Mesendoderm (in vitro differentiated cells): ENCODE measurements around the gene SUMF1.
A peak's percentile ranks its signal among the peaks of the same experiment; 100 is the strongest.

ENCODE experiments used
- DNase-seq: peaks from one replicate; pipeline ENCODE4 v3.0.0; 2013
- H2AK5ac ChIP-seq: 2 replicates; pipeline ENCODE4 v1.6.1; 2013; ENCODE audit warnings: low read length, inconsistent platforms
- H2BK120ac ChIP-seq: 2 replicates; pipeline ENCODE4 v1.6.1; 2013; ENCODE audit warnings: low read depth, mild to moderate bottlenecking, low read length, moderate library complexity, mixed read lengths
- H2BK15ac ChIP-seq: replicated peaks from 2 replicates; pipeline ENCODE4 v1.6.1; 2013; ENCODE audit warnings: low read depth, mild to moderate bottlenecking, moderate library complexity
- H2BK5ac ChIP-seq: 2 replicates; pipeline ENCODE4 v1.6.1; 2013; ENCODE audit warnings: low read length, inconsistent platforms
- H3K18ac ChIP-seq: 2 replicates; pipeline ENCODE4 v1.6.1; 2013; ENCODE audit warnings: mild to moderate bottlenecking, low read length, mixed read lengths
- H3K23ac ChIP-seq: one replicate; pipeline ENCODE4 v1.6.1; 2013; ENCODE audit warnings: low read length
- H3K27ac ChIP-seq: 2 replicates; pipeline ENCODE4 v1.5.1; 2013; ENCODE audit warnings: low read depth, mild to moderate bottlenecking, inconsistent platforms, low read length, moderate library complexity
- H3K27me3 ChIP-seq: 2 replicates; pipeline ENCODE4 v1.6.1; 2013; ENCODE audit warnings: low read length, control low read depth, mild to moderate bottlenecking, inconsistent platforms; ENCODE audit not compliant: insufficient read depth, poor library complexity
- H3K36me3 ChIP-seq: 2 replicates; pipeline ENCODE4 v1.6.1; 2013; ENCODE audit warnings: low read length, inconsistent platforms; ENCODE audit not compliant: control insufficient read depth, insufficient read depth
- H3K4ac ChIP-seq: one replicate; pipeline ENCODE4 v1.6.1; 2013; ENCODE audit warnings: low read depth, mild to moderate bottlenecking, low read length, moderate library complexity
- H3K4me1 ChIP-seq: 2 replicates; pipeline ENCODE4 v1.6.1; 2013; ENCODE audit warnings: low read depth, low read length, inconsistent platforms; ENCODE audit not compliant: control insufficient read depth
- H3K4me2 ChIP-seq: 2 replicates; pipeline ENCODE4 v1.6.1; 2013; ENCODE audit warnings: low read length
- H3K4me3 ChIP-seq: 2 replicates; pipeline ENCODE4 v1.5.1; 2013; ENCODE audit warnings: mild to moderate bottlenecking, low read length
- H3K56ac ChIP-seq: one replicate; pipeline ENCODE4 v1.6.1; 2013; ENCODE audit warnings: low read length
- H3K79me1 ChIP-seq: 2 replicates; pipeline ENCODE4 v1.6.1; 2013; ENCODE audit warnings: low read length, inconsistent platforms
- H3K79me2 ChIP-seq: 2 replicates; pipeline ENCODE4 v1.6.1; 2013; ENCODE audit warnings: mild to moderate bottlenecking, low read length; ENCODE audit not compliant: control insufficient read depth, insufficient read depth
- H3K9ac ChIP-seq: 2 replicates; pipeline ENCODE4 v1.6.1; 2013; ENCODE audit warnings: low read length, inconsistent platforms
- H4K5ac ChIP-seq: one replicate; pipeline ENCODE4 v1.6.1; 2013; ENCODE audit warnings: low read length
- H4K8ac ChIP-seq: one replicate; pipeline ENCODE4 v1.6.1; 2013; ENCODE audit warnings: low read depth, mild to moderate bottlenecking, control low read depth, low read length, moderate library complexity
- WGBS: extraction: QIAGEN DNeasy Blood & Tissue Kit; methylation state at CpG from one replicate; pipeline ENCODE4 v1.1.7; 2013; ENCODE audit warnings: low lambda C conversion rate, missing lambda C conversion rate; ENCODE audit not compliant: insufficient coverage; ENCODE audit errors: extremely low coverage; 5-methylcytosine and 5-hydroxymethylcytosine counted together

SUMF1 gene

DNA sequence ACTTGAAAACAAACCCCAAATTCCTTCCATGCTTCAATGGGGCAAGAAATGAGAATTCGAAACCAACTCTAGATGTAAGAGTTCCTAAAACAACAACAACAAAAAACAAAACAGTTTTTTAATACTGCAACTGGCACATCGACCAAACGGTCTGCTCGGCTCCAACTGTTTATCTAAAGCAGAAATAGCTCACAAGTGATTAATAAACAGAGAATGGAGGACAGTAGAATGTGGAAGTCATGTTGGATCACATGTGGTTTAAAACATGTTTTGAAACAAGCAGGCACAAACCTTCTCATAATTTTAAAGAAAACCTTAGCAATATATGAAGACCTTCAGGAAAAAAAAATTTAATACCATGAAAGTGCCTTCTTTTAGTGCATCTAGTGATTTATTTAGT, 108.8 kb downstream of the SUMF1 start:
- Histone ChIP-seq H3K27me3 (no peaks in the 10 kb centered on the region), H2BK5ac (no peak overlapping the region), H4K5ac (no peak overlapping the region), H3K4me1 (no peaks in the 10 kb centered on the region), H3K4me2 (no peak overlapping the region), H3K79me2 (no peaks in the 10 kb centered on the region), H3K9ac (no peak overlapping the region), H4K8ac (no peak overlapping the region), H3K23ac (no peak overlapping the region), H3K18ac (no peak overlapping the region), H3K79me1 (no peaks in the 10 kb centered on the region), H2AK5ac (no peak overlapping the region), H2BK15ac (no peak overlapping the region), H3K56ac (no peak overlapping the region), H2BK120ac (no peak overlapping the region), H3K27ac (no peak overlapping the region), H3K36me3 (no peaks in the 10 kb centered on the region), H3K4me3 (no peak overlapping the region), H3K4ac (no peak overlapping the region)
- no peak for DNase-seq
- no CpG with 5 or more reads among the region's 4 CpGs for WGBS

- no peak overlapping the region for H4K8ac ChIP-seq
- DNase-seq: no peak
Measured at GRCh38 chr3:4356546-4357410, 110.3 kb downstream of the SUMF1 start.

DNA sequence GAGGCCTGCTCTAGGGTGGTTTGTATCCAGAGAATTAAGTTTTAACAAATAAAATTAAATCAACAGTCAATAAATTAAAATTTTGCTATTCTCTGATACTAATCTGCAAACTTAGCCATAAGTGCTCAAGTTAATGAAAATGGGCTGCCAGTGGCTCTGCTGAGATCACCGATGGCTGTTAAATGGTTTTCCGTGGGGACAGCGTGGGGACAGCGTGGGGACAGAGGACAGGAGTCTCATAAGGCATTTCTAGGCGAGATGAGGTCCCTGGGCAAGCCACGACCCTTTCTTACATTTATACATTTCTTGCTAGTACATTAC, 110.9 kb downstream of the SUMF1 start:
- H4K8ac ChIP-seq: no peak overlapping the region
- H2BK120ac ChIP-seq: no peak overlapping the region
- H3K18ac ChIP-seq: no peak overlapping the region
- no peak overlapping the region for H3K23ac ChIP-seq
- no peak overlapping the region for H3K4me2 ChIP-seq
- H3K36me3 ChIP-seq: no peaks in the 10 kb centered on the region
- no peaks in the 10 kb centered on the region for H3K4me1 ChIP-seq
- H2BK5ac ChIP-seq: no peak overlapping the region
- H3K56ac ChIP-seq: no peak overlapping the region
- no peaks in the 10 kb centered on the region for H3K79me2 ChIP-seq
- no peaks in the 10 kb centered on the region for H3K79me1 ChIP-seq
- no peak for DNase-seq
- WGBS: no CpG with 5 or more reads among the region's 6 CpGs
- no peak overlapping the region for H3K9ac ChIP-seq
- no peaks in the 10 kb centered on the region for H3K27me3 ChIP-seq
- no peak overlapping the region for H3K4me3 ChIP-seq
- no peak overlapping the region for H4K5ac ChIP-seq
- H3K4ac ChIP-seq: no peak overlapping the region
- H2BK15ac ChIP-seq: no peak overlapping the region
- H2AK5ac ChIP-seq: no peak overlapping the region
- no peak overlapping the region for H3K27ac ChIP-seq

More at GRCh38 chr3:4356546-4357410, 110.3 kb downstream of the SUMF1 start:
- H3K27ac ChIP-seq: no peak overlapping the region
- no peak overlapping the region for H4K5ac ChIP-seq
- H3K79me2 ChIP-seq: no peaks in the 10 kb centered on the region
- H3K56ac ChIP-seq: no peak overlapping the region
- H3K79me1 ChIP-seq: no peaks in the 10 kb centered on the region
- H3K4me1 ChIP-seq: no peaks in the 10 kb centered on the region
- no peak overlapping the region for H3K4me2 ChIP-seq
- H2BK15ac ChIP-seq: no peak overlapping the region
- WGBS: no CpG with 5 or more reads among the region's 10 CpGs
- no peak overlapping the region for H3K4me3 ChIP-seq
- no peak overlapping the region for H2AK5ac ChIP-seq
- H3K18ac ChIP-seq: no peak overlapping the region
- no peak overlapping the region for H3K4ac ChIP-seq
- H2BK120ac ChIP-seq: no peak overlapping the region
- H3K27me3 ChIP-seq: no peaks in the 10 kb centered on the region
- no peaks in the 10 kb centered on the region for H3K36me3 ChIP-seq
- no peak overlapping the region for H2BK5ac ChIP-seq
- no peak overlapping the region for H3K9ac ChIP-seq
- H3K23ac ChIP-seq: no peak overlapping the region

DNA sequence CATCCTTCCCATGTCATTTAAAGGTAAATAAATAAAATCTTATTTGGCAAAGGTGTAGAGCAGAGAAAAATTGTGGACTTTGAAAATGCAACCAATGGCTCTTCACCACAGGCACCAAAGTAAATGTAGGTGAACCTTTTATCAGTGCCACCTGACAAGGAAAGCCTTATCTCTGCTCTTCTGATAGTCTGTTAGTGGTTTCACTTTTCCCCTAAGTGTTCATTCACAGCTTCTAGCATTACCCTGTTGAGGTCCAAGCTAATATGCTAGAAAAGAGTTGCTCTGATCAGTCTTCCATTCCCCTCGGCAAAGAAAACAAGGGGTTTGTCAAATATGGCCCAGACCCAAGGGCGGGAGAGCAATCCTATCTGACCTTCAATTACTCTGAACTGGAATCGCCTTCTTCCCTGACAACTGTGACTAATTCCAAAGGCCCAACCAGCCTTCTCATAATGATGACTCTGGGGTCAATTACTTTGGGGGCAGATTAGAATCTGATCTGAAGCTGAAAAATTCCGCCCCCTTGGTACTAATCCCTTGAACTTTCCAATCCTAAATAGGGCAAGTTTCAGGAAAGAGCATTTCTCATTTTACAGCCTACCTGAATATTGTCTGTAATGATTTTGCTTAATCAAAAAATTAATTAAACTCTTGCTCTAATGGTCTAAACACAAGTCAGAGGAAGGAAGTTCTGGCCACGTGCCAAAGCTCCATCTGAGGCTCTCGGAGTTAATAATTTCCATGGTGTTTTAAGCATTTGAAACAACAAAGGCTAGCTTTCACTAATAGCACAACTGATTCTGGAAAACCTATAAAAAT, 111.5 kb downstream of the SUMF1 start:
- H3K27ac ChIP-seq: no peak overlapping the region
- H3K36me3 ChIP-seq: no peaks in the 10 kb centered on the region
- no peak overlapping the region for H2BK5ac ChIP-seq
- H3K4ac ChIP-seq: no peak overlapping the region
- no peak overlapping the region for H2BK120ac ChIP-seq
- H3K4me2 ChIP-seq: no peak overlapping the region
- no peak overlapping the region for H3K9ac ChIP-seq
- H3K4me3 ChIP-seq: no peak overlapping the region
- no peak overlapping the region for H3K56ac ChIP-seq
- H3K79me1 ChIP-seq: no peaks in the 10 kb centered on the region
- no peak overlapping the region for H4K8ac ChIP-seq
- H3K79me2 ChIP-seq: no peaks in the 10 kb centered on the region
- peak; percentile 38 for DNase-seq
- H2AK5ac ChIP-seq: no peak overlapping the region
- H4K5ac ChIP-seq: no peak overlapping the region
- H3K4me1 ChIP-seq: no peaks in the 10 kb centered on the region
- H2BK15ac ChIP-seq: no peak overlapping the region
- no CpG with 5 or more reads among the region's 6 CpGs for WGBS
- no peaks in the 10 kb centered on the region for H3K27me3 ChIP-seq
- no peak overlapping the region for H3K18ac ChIP-seq
- H3K23ac ChIP-seq: no peak overlapping the region

DNA sequence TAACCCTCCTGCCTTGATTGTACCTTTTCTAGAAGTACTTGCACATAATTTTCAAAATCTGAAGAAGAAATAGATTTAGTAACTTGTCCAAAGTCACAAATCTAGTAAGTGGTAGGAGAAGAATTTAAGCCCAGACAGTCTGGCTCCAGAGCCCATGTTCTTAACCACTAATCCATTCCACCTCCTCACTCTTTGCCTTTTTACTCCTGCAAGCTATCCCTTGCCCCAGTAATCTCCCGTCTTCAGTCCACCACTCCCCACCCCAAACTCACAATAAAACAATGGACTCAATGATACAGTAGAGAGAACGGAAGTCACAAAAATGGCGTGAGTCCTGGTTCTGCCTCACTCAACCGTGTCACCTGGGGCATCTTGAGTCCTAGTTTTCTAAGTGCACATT, 115.2 kb downstream of the SUMF1 start:
- no peak overlapping the region for H3K9ac ChIP-seq

More for the DNA sequence above, 115.2 kb downstream of the SUMF1 start:
- H2BK15ac ChIP-seq: no peak overlapping the region
- no peak overlapping the region for H2BK5ac ChIP-seq
- no peak overlapping the region for H3K23ac ChIP-seq
- H3K4ac ChIP-seq: no peak overlapping the region
- no peak overlapping the region for H4K8ac ChIP-seq
- H2AK5ac ChIP-seq: no peak overlapping the region
- H3K4me2 ChIP-seq: no peak overlapping the region
- H2BK120ac ChIP-seq: no peak overlapping the region
- H4K5ac ChIP-seq: no peak overlapping the region
- no peak overlapping the region for H3K18ac ChIP-seq
- no peaks in the 10 kb centered on the region for H3K36me3 ChIP-seq
- no CpG with 5 or more reads among the region's 4 CpGs for WGBS
- no peak overlapping the region for H3K56ac ChIP-seq
- H3K4me3 ChIP-seq: no peak overlapping the region
- DNase-seq: no peak
- no peaks in the 10 kb centered on the region for H3K79me2 ChIP-seq
- no peaks in the 10 kb centered on the region for H3K79me1 ChIP-seq
- no peak overlapping the region for H3K27ac ChIP-seq
- no peaks in the 10 kb centered on the region for H3K27me3 ChIP-seq
- no peaks in the 10 kb centered on the region for H3K4me1 ChIP-seq
